ENCODE results near the gene TGFB1.

DNA sequence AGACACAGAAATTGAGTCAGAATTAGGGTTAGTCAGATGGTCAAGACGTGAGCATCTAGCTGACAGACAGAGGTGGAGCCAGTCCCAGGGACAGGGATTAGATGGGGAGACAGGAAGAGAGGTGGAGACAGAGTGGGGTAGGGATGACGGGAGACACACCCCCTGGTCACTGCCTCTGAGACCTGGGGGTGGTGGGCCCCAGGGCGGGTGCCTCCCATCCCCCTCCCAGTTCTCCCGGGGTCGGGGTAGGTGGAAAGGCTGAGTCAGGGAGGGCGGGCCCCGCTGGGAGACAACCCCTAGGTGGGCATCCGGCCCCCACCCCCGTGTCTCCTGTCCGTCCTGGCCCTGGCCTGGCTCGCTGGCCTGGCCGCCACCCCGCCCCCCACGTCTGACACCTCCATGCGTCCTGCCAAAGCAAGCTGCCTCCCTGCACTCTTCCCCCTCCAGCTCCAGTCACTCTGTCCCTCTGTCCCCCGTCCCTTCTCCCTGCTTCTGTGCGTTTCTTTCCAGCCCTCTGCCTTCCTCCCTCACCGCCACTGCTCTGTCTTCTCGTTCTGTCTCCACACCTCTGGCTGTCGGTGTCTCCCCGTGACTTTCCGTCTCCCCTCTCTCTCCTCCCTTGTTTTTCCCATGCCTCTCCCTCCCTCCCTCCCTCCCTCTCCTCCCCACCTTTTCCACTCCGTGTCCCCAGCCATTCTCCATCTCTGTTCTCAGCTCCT is 28.6 kb downstream of the TGFB1 start:
- TF ChIP-seq, protein P1, sequence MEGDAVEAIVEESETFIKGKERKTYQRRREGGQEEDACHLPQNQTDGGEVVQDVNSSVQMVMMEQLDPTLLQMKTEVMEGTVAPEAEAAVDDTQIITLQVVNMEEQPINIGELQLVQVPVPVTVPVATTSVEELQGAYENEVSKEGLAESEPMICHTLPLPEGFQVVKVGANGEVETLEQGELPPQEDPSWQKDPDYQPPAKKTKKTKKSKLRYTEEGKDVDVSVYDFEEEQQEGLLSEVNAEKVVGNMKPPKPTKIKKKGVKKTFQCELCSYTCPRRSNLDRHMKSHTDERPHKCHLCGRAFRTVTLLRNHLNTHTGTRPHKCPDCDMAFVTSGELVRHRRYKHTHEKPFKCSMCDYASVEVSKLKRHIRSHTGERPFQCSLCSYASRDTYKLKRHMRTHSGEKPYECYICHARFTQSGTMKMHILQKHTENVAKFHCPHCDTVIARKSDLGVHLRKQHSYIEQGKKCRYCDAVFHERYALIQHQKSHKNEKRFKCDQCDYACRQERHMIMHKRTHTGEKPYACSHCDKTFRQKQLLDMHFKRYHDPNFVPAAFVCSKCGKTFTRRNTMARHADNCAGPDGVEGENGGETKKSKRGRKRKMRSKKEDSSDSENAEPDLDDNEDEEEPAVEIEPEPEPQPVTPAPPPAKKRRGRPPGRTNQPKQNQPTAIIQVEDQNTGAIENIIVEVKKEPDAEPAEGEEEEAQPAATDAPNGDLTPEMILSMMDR (IDR thresholded peaks at IDR 0.05): no peak
- TF ChIP-seq, protein P2, sequence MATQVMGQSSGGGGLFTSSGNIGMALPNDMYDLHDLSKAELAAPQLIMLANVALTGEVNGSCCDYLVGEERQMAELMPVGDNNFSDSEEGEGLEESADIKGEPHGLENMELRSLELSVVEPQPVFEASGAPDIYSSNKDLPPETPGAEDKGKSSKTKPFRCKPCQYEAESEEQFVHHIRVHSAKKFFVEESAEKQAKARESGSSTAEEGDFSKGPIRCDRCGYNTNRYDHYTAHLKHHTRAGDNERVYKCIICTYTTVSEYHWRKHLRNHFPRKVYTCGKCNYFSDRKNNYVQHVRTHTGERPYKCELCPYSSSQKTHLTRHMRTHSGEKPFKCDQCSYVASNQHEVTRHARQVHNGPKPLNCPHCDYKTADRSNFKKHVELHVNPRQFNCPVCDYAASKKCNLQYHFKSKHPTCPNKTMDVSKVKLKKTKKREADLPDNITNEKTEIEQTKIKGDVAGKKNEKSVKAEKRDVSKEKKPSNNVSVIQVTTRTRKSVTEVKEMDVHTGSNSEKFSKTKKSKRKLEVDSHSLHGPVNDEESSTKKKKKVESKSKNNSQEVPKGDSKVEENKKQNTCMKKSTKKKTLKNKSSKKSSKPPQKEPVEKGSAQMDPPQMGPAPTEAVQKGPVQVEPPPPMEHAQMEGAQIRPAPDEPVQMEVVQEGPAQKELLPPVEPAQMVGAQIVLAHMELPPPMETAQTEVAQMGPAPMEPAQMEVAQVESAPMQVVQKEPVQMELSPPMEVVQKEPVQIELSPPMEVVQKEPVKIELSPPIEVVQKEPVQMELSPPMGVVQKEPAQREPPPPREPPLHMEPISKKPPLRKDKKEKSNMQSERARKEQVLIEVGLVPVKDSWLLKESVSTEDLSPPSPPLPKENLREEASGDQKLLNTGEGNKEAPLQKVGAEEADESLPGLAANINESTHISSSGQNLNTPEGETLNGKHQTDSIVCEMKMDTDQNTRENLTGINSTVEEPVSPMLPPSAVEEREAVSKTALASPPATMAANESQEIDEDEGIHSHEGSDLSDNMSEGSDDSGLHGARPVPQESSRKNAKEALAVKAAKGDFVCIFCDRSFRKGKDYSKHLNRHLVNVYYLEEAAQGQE (IDR thresholded peaks at IDR 0.05; ENCODE audit: insufficient read depth in 1 of 2, low read depth in 2 of 2, low read length in 1 of 2): no peak
- TF ChIP-seq POLR2AphosphoS5 (IDR thresholded peaks at IDR 0.05; ENCODE audit: low read depth, low read length) (peak; percentile 63), SIN3A (IDR thresholded peaks at IDR 0.05; ENCODE audit: borderline replicate concordance, insufficient read depth, low read depth, low read length) (0 out of 2 replicates have a peak, but pooled peaks have one; percentile 25), TCF7L2 (IDR thresholded peaks at IDR 0.05; ENCODE audit: low read depth, low read length) (no peak)
